A549 (cell line): ENCODE results near the gene MYO1B. TPM values are rescaled to one million over a fixed set of nuclear protein-coding genes. Genes with fewer than 3 reads are reported as not detected.

Source experiments
- ATAC-seq, 2 experiments: fragments of 200-7000 bp in 1 of 2; fragments of >200 bp in 1 of 2; cut with Nextera tagmentation in 1 of 2; cut with Tn5 transposase in 1 of 2; 3 replicates each; pipeline versions ENCODE4 v1.8.0 to v1.9.1; 2018 to 2020; ENCODE audit warnings: mild to moderate bottlenecking in 1 of 2, moderate library complexity in 1 of 2
- CTCF ChIA-PET: fragments of 300-600 bp; sonication (Branson Sonifier 250); formaldehyde crosslinking; extraction: SDS; loops from one replicate; lab custom pipeline; 2021; ENCODE audit warnings: antibody characterized with exemption, inconsistent platforms; lab: Yijun Ruan, JAX
- POLR2A ChIA-PET: fragments of 350-600 bp; formaldehyde crosslinking; extraction: SDS; loops from one replicate; lab custom pipeline; 2021; ENCODE audit warnings: antibody characterized with exemption, inconsistent platforms; lab: Yijun Ruan, JAX
- DNase-seq, 2 experiments: peaks; one replicate each; pipeline versions ENCODE4 v3.0.0 to v3.0.0-alpha.2; 2011 to 2016; ENCODE audit warnings: low read depth in 1 of 2, low spot score in 1 of 2
- FAIRE-seq: peaks from 2 replicates; lab custom pipeline; 2011; peaks lifted over from hg19 to GRCh38; lab: Jason Lieb, UNC
- H3K27ac ChIP-seq, 2 experiments: fragments of >200 bp; sonication (Bioruptor Twin); formaldehyde crosslinking; 3 replicates each; pipeline ENCODE4 v1.5.1; 2016 to 2017
- H3K4me1 ChIP-seq: fragments of >200 bp; sonication (Bioruptor Twin); formaldehyde crosslinking; 3 replicates; pipeline ENCODE4 v1.6.1; 2016
- H3K4me2 ChIP-seq: fragments of >200 bp; sonication (Bioruptor Twin); formaldehyde crosslinking; 3 replicates; pipeline ENCODE4 v1.6.1; 2016
- H3K4me3 ChIP-seq: fragments of >200 bp; sonication (Bioruptor Twin); formaldehyde crosslinking; 3 replicates; pipeline ENCODE4 v1.5.1; 2016
- H3K9me3 ChIP-seq: fragments of >200 bp; sonication (Bioruptor Twin); formaldehyde crosslinking; 3 replicates; pipeline ENCODE4 v1.6.1; 2016
- CBX2 ChIP-seq: fragments of 200-600 bp; sonication (generic); IDR thresholded peaks from 2 replicates; pipeline ENCODE4 v1.6.1; 2016; ENCODE audit warnings: low read depth, mild to moderate bottlenecking, borderline replicate concordance
- CBX8 ChIP-seq: fragments of 200-600 bp; sonication (generic); IDR thresholded peaks from 2 replicates; pipeline ENCODE4 v1.6.1; 2016
- CHD4 ChIP-seq: fragments of 200-600 bp; sonication (generic); IDR thresholded peaks from 2 replicates; pipeline ENCODE4 v1.6.1; 2016; ENCODE audit warnings: antibody characterized with exemption, mild to moderate bottlenecking, borderline replicate concordance
- EHF ChIP-seq: fragments of 250-450 bp; sonication (Bioruptor Pico); IDR thresholded peaks from 2 replicates; pipeline ENCODE4 v1.5.0; 2020; ENCODE audit warnings: mild to moderate bottlenecking
- EHMT2 ChIP-seq: fragments of 200-600 bp; sonication (generic); IDR thresholded peaks from 2 replicates; pipeline ENCODE4 v1.6.1; 2016; ENCODE audit warnings: antibody characterized with exemption, low read depth, mild to moderate bottlenecking, moderate library complexity
- ESRRA ChIP-seq: fragments of 150-350 bp; IDR thresholded peaks from 2 replicates; pipeline ENCODE4 v1.6.1; 2014; ENCODE audit warnings: mild to moderate bottlenecking, low read length, borderline replicate concordance
- FOSB ChIP-seq: fragments of 250-450 bp; sonication (Bioruptor Pico); IDR thresholded peaks from 2 replicates; pipeline ENCODE4 v1.5.0; 2020; ENCODE audit warnings: mild to moderate bottlenecking, moderate library complexity
- FOSL2 ChIP-seq, 2 experiments: fragments of 450-650 bp in 1 of 2; fragments of >200 bp in 1 of 2; sonication (Bioruptor Twin) in 1 of 2; formaldehyde crosslinking; IDR thresholded peaks; 2 replicates each; pipeline versions ENCODE4 v1.5.0 to v1.6.1; 2016 to 2020; ENCODE audit warnings: mild to moderate bottlenecking in 1 of 2, moderate library complexity in 1 of 2
- FOXS1 ChIP-seq: fragments of 250-450 bp; sonication (Bioruptor Pico); IDR thresholded peaks from 2 replicates; pipeline ENCODE4 v1.5.0; 2020; ENCODE audit warnings: mild to moderate bottlenecking, moderate library complexity
- GATA3 ChIP-seq: IDR thresholded peaks from 2 replicates; pipeline ENCODE4 v1.6.1; 2012; ENCODE audit warnings: borderline replicate concordance
- HEYL ChIP-seq: fragments of 250-450 bp; sonication (Bioruptor Pico); IDR thresholded peaks from 2 replicates; pipeline ENCODE4 v1.8.0; 2021; ENCODE audit warnings: mild to moderate bottlenecking, moderate library complexity
- JUNB ChIP-seq: fragments of >200 bp; sonication (Bioruptor Twin); formaldehyde crosslinking; IDR thresholded peaks from 2 replicates; pipeline ENCODE4 v1.6.1; 2016
- KDM5A ChIP-seq: fragments of 200-600 bp; sonication (generic); IDR thresholded peaks from 2 replicates; pipeline ENCODE4 v1.6.1; 2016; ENCODE audit warnings: antibody characterized with exemption, mild to moderate bottlenecking
- PBX3 ChIP-seq: IDR thresholded peaks from 2 replicates; pipeline ENCODE4 v1.6.1; 2012
- PHF8 ChIP-seq: fragments of 200-600 bp; sonication (generic); IDR thresholded peaks from 2 replicates; pipeline ENCODE4 v1.6.1; 2016; ENCODE audit warnings: low read depth, mild to moderate bottlenecking, antibody characterized with exemption, moderate library complexity, borderline replicate concordance
- RAD21 ChIP-seq, 2 experiments: fragments of >200 bp in 1 of 2; sonication (Bioruptor Twin) in 1 of 2; formaldehyde crosslinking in 1 of 2; IDR thresholded peaks in 1 of 2; conservative IDR thresholded peaks in 1 of 2; 2 replicates in 1 of 2; 3 replicates in 1 of 2; pipeline ENCODE4 v1.6.1; 2012 to 2018; ENCODE audit warnings: inconsistent platforms in 1 of 2
- RCOR1 ChIP-seq: fragments of 150-350 bp; IDR thresholded peaks from 2 replicates; pipeline ENCODE4 v1.6.1; 2014; ENCODE audit warnings: antibody characterized with exemption, low read length, low read depth
- SMC3 ChIP-seq: fragments of >200 bp; sonication (Bioruptor Twin); formaldehyde crosslinking; IDR thresholded peaks from 3 replicates; pipeline ENCODE4 v1.6.1; 2018; ENCODE audit warnings: inconsistent platforms
- ZFP36 ChIP-seq: fragments of 450-650 bp; IDR thresholded peaks from 2 replicates; pipeline ENCODE4 v1.6.1; 2014; ENCODE audit warnings: borderline replicate concordance; ENCODE audit not compliant: partially characterized antibody
- ZSCAN20 ChIP-seq: fragments of 250-450 bp; sonication (Bioruptor Pico); IDR thresholded peaks from 2 replicates; pipeline ENCODE4 v1.8.0; 2022; ENCODE audit warnings: mild to moderate bottlenecking, moderate library complexity
- WGBS: methylation state at CpG from one replicate; pipeline ENCODE4 v1.1.6; 2017; ENCODE audit errors: missing lambda C conversion rate; 5-methylcytosine and 5-hydroxymethylcytosine counted together
- polyA plus RNA-seq, 4 experiments: library from polyadenylated mRNA; depleted of rRNA in 3 of 4; stranded (reverse); fragments of >200 nt; fragmentation: RNase III in 1 of 4; extraction: RNeasy Plus Mini Kit Qiagen cat#74134 plus additional on column Dnase treatment in 1 of 4; gene quantifications; 2 replicates in 3 of 4; 3 replicates in 1 of 4; pipeline ENCODE4 v1.2.3, GENCODE V29; 2011 to 2017
- TF ChIP-seq, protein P1 (sequence below): fragments of 250-450 bp; sonication (Bioruptor Pico); IDR thresholded peaks from 2 replicates; pipeline ENCODE4 v1.5.0; 2020; ENCODE audit warnings: low read depth, mild to moderate bottlenecking, moderate library complexity
- TF ChIP-seq, protein P2 (sequence below): fragments of 250-450 bp; sonication (Bioruptor Pico); IDR thresholded peaks from 2 replicates; pipeline ENCODE4 v1.5.0; 2021; ENCODE audit warnings: mild to moderate bottlenecking, moderate library complexity, borderline replicate concordance

The MYO1B gene
- polyA plus RNA-seq, 2 of the 4 experiments (the other 2 are of a cell fraction) = 77.7 to 159 TPM

DNA sequence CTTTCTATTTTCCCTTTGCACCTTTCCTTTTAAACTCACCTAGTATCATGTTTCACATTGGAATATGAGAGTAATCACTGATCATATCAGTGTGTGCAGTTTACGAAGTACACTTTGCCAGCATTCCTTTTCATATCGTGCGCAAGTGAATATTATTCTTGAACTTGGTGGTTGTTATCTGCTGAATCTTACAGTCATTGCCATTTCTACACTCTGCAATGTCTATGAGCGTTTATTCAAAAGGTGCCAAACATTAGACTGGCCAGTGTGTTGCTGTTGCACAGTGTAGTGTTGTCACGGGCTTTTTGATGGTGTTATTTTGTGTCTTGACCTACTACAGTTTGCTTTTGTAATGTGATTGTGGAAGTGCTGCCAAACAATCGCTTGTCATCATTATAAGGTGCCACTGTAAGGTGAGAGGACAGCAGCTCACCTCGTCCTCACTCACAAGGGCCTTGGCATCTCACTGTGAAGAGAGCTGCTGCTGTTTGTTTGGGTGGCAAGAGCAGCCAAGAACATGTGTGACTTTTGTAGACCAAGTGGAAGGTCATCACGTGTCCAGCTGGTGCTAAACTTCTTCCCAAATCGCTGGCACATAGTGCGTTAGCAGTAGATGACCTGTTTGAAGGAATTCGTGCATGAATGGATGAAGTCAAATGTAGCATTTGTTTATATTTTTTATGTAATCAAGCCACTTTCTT lies 113.3 kb downstream of the MYO1B start:
- Histone ChIP-seq H3K4me1 (0 out of 3 replicates have a peak, but pooled peaks cover 4% of the 10 kb centered on the region), H3K9me3 (no peaks in the 10 kb centered on the region), H3K4me2 (no peak overlapping the region), H3K4me3 (no peak overlapping the region), H3K27ac (no peak overlapping the region)
- no peak for TF ChIP-seq PHF8
- CTCF ChIA-PET = interaction anchor here (0.8 to 0.9 kb wide), 3 partner anchors 56 to 143 kb away, joined by 3 read pairs; no protein-coding TSS in a partner anchor
- ATAC-seq = peak in 1 of 2 experiments; percentile 39; a peak in 3 of 6 replicates
- 92% methylated on average over 11 of the region's 11 CpGs for WGBS
- POLR2A ChIA-PET = no interaction called here
- no peak for FAIRE-seq
- DNase-seq = no peak

DNA sequence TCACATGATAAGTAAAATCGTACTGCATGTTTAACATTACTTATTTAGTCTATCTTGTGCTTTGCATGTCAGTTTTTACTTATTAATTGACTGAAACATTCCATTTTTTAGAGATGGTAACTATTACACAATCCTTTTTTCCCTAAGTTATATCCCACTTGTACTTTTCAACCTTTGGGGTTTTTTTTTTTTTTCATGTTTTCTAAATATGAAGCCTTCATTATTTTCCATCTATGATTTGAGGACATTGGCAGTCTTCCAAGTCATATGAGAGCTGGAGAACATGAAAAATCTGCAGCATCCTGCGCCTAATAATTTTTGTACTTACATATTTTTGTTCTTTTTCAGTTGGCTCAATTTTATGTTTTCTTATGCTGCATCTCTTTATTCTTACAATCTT lies 113.9 kb downstream of the MYO1B start:
- Histone ChIP-seq H3K4me2 (no peak overlapping the region), H3K9me3 (no peaks in the 10 kb centered on the region), H3K27ac (no peak overlapping the region), H3K4me3 (no peak overlapping the region), H3K4me1 (0 out of 3 replicates have a peak, but pooled peaks cover 4% of the 10 kb centered on the region)
- 89% methylated on average over 2 of the region's 2 CpGs for WGBS
- ChIA-PET POLR2A (no interaction called here), CTCF (interaction anchor here (0.8 to 0.9 kb wide), 2 partner anchors 57 to 142 kb away, joined by 3 read pairs; no protein-coding TSS in a partner anchor)
- no peak for FAIRE-seq
- no peak for TF ChIP-seq ZFP36
- no peak for TF ChIP-seq CHD4
- no peak for TF ChIP-seq JUNB
- TF ChIP-seq EHMT2 = no peak
- TF ChIP-seq CBX2 = no peak
- TF ChIP-seq EHF = no peak
- TF ChIP-seq SMC3 = no peak
- TF ChIP-seq RCOR1 = no peak
- TF ChIP-seq GATA3 = no peak
- TF ChIP-seq, protein P1, sequence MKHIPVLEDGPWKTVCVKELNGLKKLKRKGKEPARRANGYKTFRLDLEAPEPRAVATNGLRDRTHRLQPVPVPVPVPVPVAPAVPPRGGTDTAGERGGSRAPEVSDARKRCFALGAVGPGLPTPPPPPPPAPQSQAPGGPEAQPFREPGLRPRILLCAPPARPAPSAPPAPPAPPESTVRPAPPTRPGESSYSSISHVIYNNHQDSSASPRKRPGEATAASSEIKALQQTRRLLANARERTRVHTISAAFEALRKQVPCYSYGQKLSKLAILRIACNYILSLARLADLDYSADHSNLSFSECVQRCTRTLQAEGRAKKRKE (CRISPR knock-in tag) = no peak
- TF ChIP-seq HEYL = no peak
- TF ChIP-seq FOSL2 (IDR thresholded peaks at IDR 0.05) = no peak
- no peak for TF ChIP-seq FOSL2 (CRISPR knock-in tag; IDR thresholded peaks at IDR 0.05)
- no peak for TF ChIP-seq CBX8
- no peak for TF ChIP-seq ZSCAN20 (CRISPR knock-in tag)
- TF ChIP-seq RAD21 (conservative IDR thresholded peaks at IDR 0.05 in 1 of 2, IDR thresholded peaks at IDR 0.05 in 1 of 2) = no peak
- no peak for ATAC-seq
- no peak for DNase-seq

DNA sequence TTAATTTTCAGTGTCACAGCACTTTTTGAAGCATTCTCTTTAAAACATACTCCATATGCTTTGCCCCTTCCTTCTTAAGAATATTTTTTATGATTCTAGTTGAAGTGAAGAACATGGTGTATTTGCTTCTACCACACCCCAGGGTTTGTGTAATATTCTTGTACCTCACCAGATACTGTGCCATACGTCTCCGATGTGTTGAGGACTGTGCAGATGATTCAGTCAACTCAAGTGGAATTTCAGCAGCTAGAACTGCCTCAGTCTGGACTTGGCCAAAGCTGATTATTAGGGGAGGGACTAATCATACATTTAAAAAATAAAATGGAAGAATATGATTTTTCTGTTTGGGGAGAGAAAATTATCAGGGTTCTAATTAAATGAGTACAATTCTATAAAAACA lies 115.7 kb downstream of the MYO1B start:
- CTCF ChIA-PET = interaction anchor here (0.7 kb wide), 1 partner anchor 114 kb away, joined by 3 read pairs; no protein-coding TSS in a partner anchor
- H3K4me3 ChIP-seq = no peak overlapping the region
- WGBS = 90% methylated on average over 2 of the region's 2 CpGs
- DNase-seq = no peak
- no peak for FAIRE-seq
- 0 out of 3 replicates have a peak, but pooled peaks cover 4% of the 10 kb centered on the region for H3K4me1 ChIP-seq
- no peak overlapping the region for H3K4me2 ChIP-seq
- POLR2A ChIA-PET = no interaction called here
- no peak for TF ChIP-seq JUNB
- TF ChIP-seq ESRRA = no peak
- no peak for TF ChIP-seq SMC3
- no peak for TF ChIP-seq HEYL
- no peak for TF ChIP-seq FOSB (CRISPR knock-in tag)
- no peaks in the 10 kb centered on the region for H3K9me3 ChIP-seq
- H3K27ac ChIP-seq = no peak overlapping the region
- ATAC-seq = no peak

GRCh38 chr2:191362841-191363240 lies 117.6 kb downstream of the MYO1B start:
- Histone ChIP-seq H3K4me2 (no peak overlapping the region), H3K4me1 (0 out of 3 replicates have a peak, but pooled peaks cover 4% of the 10 kb centered on the region), H3K27ac (no peak overlapping the region), H3K9me3 (no peaks in the 10 kb centered on the region), H3K4me3 (no peak overlapping the region)
- ATAC-seq = no peak
- ChIA-PET CTCF (interaction anchor here (1.2 to 1.5 kb wide), 2 partner anchors 11 to 38 kb away, joined by 3 to 4 read pairs; no protein-coding TSS in a partner anchor), POLR2A (no interaction called here)
- no peak for DNase-seq
- 90% methylated on average over 2 of the region's 2 CpGs for WGBS
- TF ChIP-seq PBX3 (no peak), FOXS1 (CRISPR knock-in tag) (no peak), ZFP36 (no peak), HEYL (no peak), KDM5A (no peak)
- TF ChIP-seq, protein P2, sequence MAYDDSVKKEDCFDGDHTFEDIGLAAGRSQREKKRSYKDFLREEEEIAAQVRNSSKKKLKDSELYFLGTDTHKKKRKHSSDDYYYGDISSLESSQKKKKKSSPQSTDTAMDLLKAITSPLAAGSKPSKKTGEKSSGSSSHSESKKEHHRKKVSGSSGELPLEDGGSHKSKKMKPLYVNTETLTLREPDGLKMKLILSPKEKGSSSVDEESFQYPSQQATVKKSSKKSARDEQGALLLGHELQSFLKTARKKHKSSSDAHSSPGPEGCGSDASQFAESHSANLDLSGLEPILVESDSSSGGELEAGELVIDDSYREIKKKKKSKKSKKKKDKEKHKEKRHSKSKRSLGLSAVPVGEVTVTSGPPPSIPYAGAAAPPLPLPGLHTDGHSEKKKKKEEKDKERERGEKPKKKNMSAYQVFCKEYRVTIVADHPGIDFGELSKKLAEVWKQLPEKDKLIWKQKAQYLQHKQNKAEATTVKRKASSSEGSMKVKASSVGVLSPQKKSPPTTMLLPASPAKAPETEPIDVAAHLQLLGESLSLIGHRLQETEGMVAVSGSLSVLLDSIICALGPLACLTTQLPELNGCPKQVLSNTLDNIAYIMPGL (CRISPR knock-in tag) = no peak
- no peak for FAIRE-seq
